HepG2 (cell line): ENCODE results near the gene AP2S1. TPM values are rescaled to one million over a fixed set of nuclear protein-coding genes. Genes with fewer than 3 reads are reported as not detected.

Source experiments
- ATAC-seq: fragments of 200-7000 bp; cut with Tn5 transposase; 3 replicates; pipeline ENCODE4 v1.9.1; 2020; ENCODE audit warnings: mild to moderate bottlenecking, moderate library complexity
- BruUV-seq: library from RNA; stranded (reverse); fragments of 400-500 nt; replicated peaks from 2 replicates; lab custom pipeline; 2021; lab: Mats Ljungman, UMichigan
- CTCF ChIA-PET: fragments of 300-600 bp; formaldehyde crosslinking; extraction: SDS; loops from one replicate; lab custom pipeline; 2021; ENCODE audit warnings: low total read pairs, inconsistent platforms, low intra/inter-chr PET ratio; lab: Yijun Ruan, JAX
- POLR2A ChIA-PET: fragments of 350-600 bp; sonication (Branson Sonifier 250); formaldehyde crosslinking; loops from one replicate; lab custom pipeline; 2020; ENCODE audit warnings: antibody characterized with exemption, inconsistent platforms; lab: Yijun Ruan, JAX
- DNase-seq: peaks from one replicate; pipeline ENCODE4 v3.0.0-alpha.2; 2015; ENCODE audit warnings: low spot score
- FAIRE-seq: peaks from 3 replicates; lab custom pipeline; 2011; peaks lifted over from hg19 to GRCh38; lab: Jason Lieb, UNC
- H2AFZ ChIP-seq: one replicate; pipeline ENCODE4 v1.6.1; 2011; ENCODE audit warnings: low read length, inconsistent platforms
- H3K27ac ChIP-seq: fragments of 300-600 bp; 3 replicates; pipeline ENCODE4 v1.8.0; 2011; ENCODE audit warnings: mixed run types, mild to moderate bottlenecking, mixed read lengths, low read length, inconsistent platforms; ENCODE audit not compliant: insufficient read depth; ENCODE audit errors: extremely low read length
- H3K27me3 ChIP-seq, 2 experiments: fragments of 200-600 bp in 1 of 2; 2 replicates in 1 of 2; 3 replicates in 1 of 2; pipeline versions ENCODE4 v1.6.0 to v1.8.0; 2011; ENCODE audit warnings: low read length in 2 of 2, mild to moderate bottlenecking in 2 of 2, moderate library complexity in 2 of 2, inconsistent platforms in 1 of 2; ENCODE audit not compliant: insufficient read depth in 2 of 2, control insufficient read depth in 1 of 2
- H3K36me3 ChIP-seq, 2 experiments: fragments of 200-600 bp in 1 of 2; replicated peaks in 1 of 2; 2 replicates in 1 of 2; 3 replicates in 1 of 2; pipeline versions ENCODE4 v1.5.1 to v1.8.0; 2011; ENCODE audit warnings: low read length in 2 of 2, inconsistent platforms in 1 of 2; ENCODE audit not compliant: insufficient read depth in 2 of 2, control insufficient read depth in 1 of 2
- H3K4me1 ChIP-seq: 2 replicates; pipeline ENCODE4 v1.5.1; 2012; ENCODE audit warnings: low read length, inconsistent platforms; ENCODE audit not compliant: insufficient read depth
- H3K4me2 ChIP-seq: 2 replicates; pipeline ENCODE4 v1.6.0; 2011; ENCODE audit warnings: low read depth, low read length, inconsistent platforms
- H3K4me3 ChIP-seq, 3 experiments: fragments of 200-600 bp in 1 of 3; sonication (generic), shearing (Covaris generic) in 1 of 3; replicated peaks in 1 of 3; 2 replicates each; pipeline ENCODE4 v1.5.1; 2011 to 2016; ENCODE audit warnings: low read length in 3 of 3, inconsistent platforms in 2 of 3, low read depth in 2 of 3, mild to moderate bottlenecking in 2 of 3, control low read depth in 1 of 3, mixed read lengths in 1 of 3; ENCODE audit not compliant: insufficient read depth in 1 of 3
- H3K79me2 ChIP-seq: one replicate; pipeline ENCODE4 v1.6.1; 2011; ENCODE audit warnings: low read length, inconsistent platforms; ENCODE audit not compliant: insufficient read depth
- H3K9ac ChIP-seq: 2 replicates; pipeline ENCODE4 v1.6.0; 2011; ENCODE audit warnings: mild to moderate bottlenecking, low read depth, low read length, inconsistent platforms; ENCODE audit not compliant: insufficient read depth
- H3K9me3 ChIP-seq: 2 replicates; pipeline ENCODE4 v1.5.1; 2012; ENCODE audit warnings: mild to moderate bottlenecking, low read length
- H4K20me1 ChIP-seq: 2 replicates; pipeline ENCODE4 v1.6.0; 2011; ENCODE audit warnings: inconsistent platforms, mild to moderate bottlenecking, low read length, moderate library complexity; ENCODE audit not compliant: insufficient read depth
- FLYWCH1 ChIP-seq: sonication (generic); formaldehyde crosslinking; IDR thresholded peaks from 2 replicates; pipeline ENCODE4 v1.8.1; 2023; ENCODE audit warnings: mild to moderate bottlenecking, missing genetic modification reagents
- GLI4 ChIP-seq: sonication (generic); formaldehyde crosslinking; IDR thresholded peaks from 2 replicates; pipeline ENCODE4 v1.5.1; 2020; ENCODE audit warnings: missing genetic modification reagents, mild to moderate bottlenecking, moderate library complexity, borderline replicate concordance
- REST ChIP-seq, 2 experiments: IDR thresholded peaks; 2 replicates each; pipeline ENCODE4 v1.6.1; 2011 to 2012; ENCODE audit warnings: low read length in 2 of 2, borderline replicate concordance in 1 of 2, low read depth in 1 of 2, mild to moderate bottlenecking in 1 of 2, moderate library complexity in 1 of 2
- WIZ ChIP-seq: sonication (generic); formaldehyde crosslinking; IDR thresholded peaks from 2 replicates; pipeline ENCODE4 v1.5.1; 2020; ENCODE audit warnings: mild to moderate bottlenecking, missing genetic modification reagents
- ZNF18 ChIP-seq: sonication (generic); formaldehyde crosslinking; IDR thresholded peaks from 2 replicates; pipeline ENCODE4 v1.8.0; 2022; ENCODE audit warnings: mild to moderate bottlenecking, missing genetic modification reagents; ENCODE audit not compliant: insufficient replicate concordance
- ZNF24 ChIP-seq: fragments of 450-650 bp; IDR thresholded peaks from 2 replicates; pipeline ENCODE4 v1.6.1; 2017; ENCODE audit warnings: antibody characterized with exemption, mild to moderate bottlenecking
- ZNF281 ChIP-seq: sonication (generic); formaldehyde crosslinking; IDR thresholded peaks from 2 replicates; pipeline ENCODE4 v1.4.0; 2020; ENCODE audit warnings: missing genetic modification reagents, borderline replicate concordance
- ZNF326 ChIP-seq: sonication (generic); formaldehyde crosslinking; IDR thresholded peaks from 2 replicates; pipeline ENCODE4 v1.4.0; 2020; ENCODE audit warnings: missing genetic modification reagents, borderline replicate concordance
- ZNF350 ChIP-seq: sonication (generic); formaldehyde crosslinking; IDR thresholded peaks from 2 replicates; pipeline ENCODE4 v1.4.0; 2020; ENCODE audit warnings: mild to moderate bottlenecking, low read depth, missing genetic modification reagents, borderline replicate concordance
- ZNF619 ChIP-seq: sonication (generic); formaldehyde crosslinking; IDR thresholded peaks from 2 replicates; pipeline ENCODE4 v1.4.0; 2020; ENCODE audit warnings: mild to moderate bottlenecking, missing genetic modification reagents
- ZNF660 ChIP-seq: sonication (generic); formaldehyde crosslinking; IDR thresholded peaks from 2 replicates; pipeline ENCODE4 v1.5.1; 2020; ENCODE audit warnings: mild to moderate bottlenecking, low read depth, missing genetic modification reagents, borderline replicate concordance
- ZNF891 ChIP-seq: sonication (generic); formaldehyde crosslinking; IDR thresholded peaks from 2 replicates; pipeline ENCODE4 v1.5.0; 2020; ENCODE audit warnings: mild to moderate bottlenecking, missing genetic modification reagents
- ZSCAN5A ChIP-seq: sonication (generic); formaldehyde crosslinking; IDR thresholded peaks from 2 replicates; pipeline ENCODE4 v1.8.0; 2022; ENCODE audit warnings: mild to moderate bottlenecking, missing genetic modification reagents, borderline replicate concordance
- WGBS: methylation state at CpG from one replicate; pipeline ENCODE4 v1.1.6; 2017; ENCODE audit warnings: low lambda C conversion rate; 5-methylcytosine and 5-hydroxymethylcytosine counted together
- in situ Hi-C: cut with HindIII; loops from 2 replicates; pipeline ENCODE4 v1.10.0; 2017; ENCODE audit warnings: low pct_unique_long_range_greater_than_20kb; ENCODE audit not compliant: extremely low pct_ligation_motif_present
- intact Hi-C: fragments of 100-400 bp; cut with micrococcal nuclease; formaldehyde crosslinking; loops from one replicate; pipeline ENCODE4 v1.10.0; 2022; ENCODE audit not compliant: unreplicated experiment
- polyA plus RNA-seq, 8 experiments: library from polyadenylated mRNA; depleted of rRNA in 3 of 8; stranded (reverse) in 7 of 8; unstranded in 1 of 8; fragments of >200 nt; fragmentation: Illumina TruSeq in 4 of 8; extraction: Trizol in 4 of 8; gene quantifications; 2 replicates each; pipeline versions ENCODE4 v1.2.1 to v1.2.3, GENCODE V29; 2011 to 2016; ENCODE audit warnings: low read depth in 4 of 8, missing spikeins in 1 of 8, mixed read lengths in 1 of 8; ENCODE audit not compliant: insufficient read depth in 1 of 8
- total RNA-seq, 5 experiments: library from RNA; depleted of rRNA; stranded (reverse); fragments of >200 nt; fragmentation: Illumina TruSeq; extraction: Trizol; gene quantifications; 2 replicates each; pipeline ENCODE4 v1.2.3, GENCODE V29; 2016; ENCODE audit warnings: low read depth in 1 of 5

The AP2S1 gene
- total and polyA plus RNA-seq, 2 of the 13 experiments (the other 11 are each of a cell fraction or from before 2014, with no cell fraction given) = 45.2 to 86.1 TPM

GRCh38 chr19:46825731-46826055 is 25.0 kb downstream of the AP2S1 start:
- POLR2A ChIA-PET = interaction anchor here (1.3 kb wide), 1 partner anchor 41 kb away, joined by 6 read pairs; no protein-coding TSS in a partner anchor
- ATAC-seq (no peak), DNase-seq (no peak), FAIRE-seq (no peak)
- BruUV-seq = no TSS peak
- H3K9me3 ChIP-seq = no peaks in the 10 kb centered on the region
- no peak overlapping the region for H2AFZ ChIP-seq
- in situ Hi-C loops = no loop called here
- H3K4me1 ChIP-seq = peaks cover 36% of the 10 kb centered on the region
- CTCF ChIA-PET = no interaction called here
- no peak overlapping the region for H3K4me3 ChIP-seq
- H3K79me2 ChIP-seq = no peaks in the 10 kb centered on the region
- intact Hi-C loops = no loop called here
- no peaks in the 10 kb centered on the region for H4K20me1 ChIP-seq
- H3K4me2 ChIP-seq = no peak overlapping the region; the same call in 1 of the 2 replicates
- H3K27ac ChIP-seq = no peak overlapping the region
- H3K9ac ChIP-seq = no peak overlapping the region
- no peaks in the 10 kb centered on the region; a peak in 1 of 5 replicates for H3K27me3 ChIP-seq
- WGBS = 39% methylated on average over 5 of the region's 5 CpGs
- no peaks in the 10 kb centered on the region for H3K36me3 ChIP-seq
- TF ChIP-seq ZSCAN5A (CRISPR knock-in tag) (no peak), ZNF326 (CRISPR knock-in tag) (no peak), ZNF281 (CRISPR knock-in tag) (no peak), ZNF350 (no peak), GLI4 (CRISPR knock-in tag) (no peak), ZNF619 (CRISPR knock-in tag) (no peak), ZNF891 (no peak), ZNF24 (no peak), WIZ (CRISPR knock-in tag) (no peak), ZNF660 (CRISPR knock-in tag) (no peak), REST (IDR thresholded peaks at IDR 0.05; ENCODE audit: borderline replicate concordance in 1 of 2, low read depth in 1 of 2, low read length in 2 of 2) (no peak), ZNF18 (no peak), FLYWCH1 (CRISPR knock-in tag) (no peak)
